ENCODE results near the gene CD72. TPM values are rescaled to one million over a fixed set of nuclear protein-coding genes. Genes with fewer than 3 reads are reported as not detected.

Gene CD72
- total RNA-seq, 1 donor from 2014 or later: 3.1 TPM

- no peak overlapping the region for H3K4me3 Mint-ChIP-seq (ENCODE audit: low read depth)
- peaks cover 3% of the 10 kb centered on the region for H3K27me3 Mint-ChIP-seq
- no peaks in the 10 kb centered on the region for H3K9me3 Mint-ChIP-seq (ENCODE audit: low read depth)
- H3K27ac Mint-ChIP-seq: no peak overlapping the region
- H3K4me1 Mint-ChIP-seq (ENCODE audit: low read depth): no peaks in the 10 kb centered on the region
- H3K36me3 Mint-ChIP-seq (ENCODE audit: insufficient read depth): no peaks in the 10 kb centered on the region
- no peak for TF ChIP-seq CTCF (IDR thresholded peaks at IDR 0.05; ENCODE audit: unreplicated experiment)
- no peak for DNase-seq (ENCODE audit: low spot score, unreplicated experiment)
Observed at GRCh38 chr9:35629597-35629996, 11.4 kb upstream of the CD72 start.

GRCh38 chr9:35628389-35628991, 10.3 kb upstream of the CD72 start:
- H3K9me3 Mint-ChIP-seq (ENCODE audit: low read depth): no peaks in the 10 kb centered on the region
- DNase-seq (ENCODE audit: low spot score, unreplicated experiment): no peak
- peaks cover 3% of the 10 kb centered on the region for H3K27me3 Mint-ChIP-seq
- H3K4me1 Mint-ChIP-seq (ENCODE audit: low read depth): no peaks in the 10 kb centered on the region
- TF ChIP-seq CTCF (IDR thresholded peaks at IDR 0.05; ENCODE audit: unreplicated experiment): no peak
- no peaks in the 10 kb centered on the region for H3K36me3 Mint-ChIP-seq (ENCODE audit: insufficient read depth)
- H3K27ac Mint-ChIP-seq: no peak overlapping the region
- no peak overlapping the region for H3K4me3 Mint-ChIP-seq (ENCODE audit: low read depth)

GRCh38 chr9:35627575-35627974, 9.4 kb upstream of the CD72 start:
- Mint-ChIP-seq H3K9me3 (ENCODE audit: low read depth) (no peaks in the 10 kb centered on the region), H3K36me3 (ENCODE audit: insufficient read depth) (no peaks in the 10 kb centered on the region), H3K27ac (no peak overlapping the region), H3K27me3 (peaks cover 3% of the 10 kb centered on the region), H3K4me3 (ENCODE audit: low read depth) (no peak overlapping the region), H3K4me1 (ENCODE audit: low read depth) (no peaks in the 10 kb centered on the region)
- no peak for DNase-seq (ENCODE audit: low spot score, unreplicated experiment)
- no peak for TF ChIP-seq CTCF (IDR thresholded peaks at IDR 0.05; ENCODE audit: unreplicated experiment)

GRCh38 chr9:35619800-35620158, 1.6 kb upstream of the CD72 start:
- DNase-seq (ENCODE audit: low spot score, unreplicated experiment): no peak
- Mint-ChIP-seq H3K27ac (no peak overlapping the region), H3K4me1 (ENCODE audit: low read depth) (peaks cover 4% of the 10 kb centered on the region), H3K9me3 (ENCODE audit: low read depth) (no peaks in the 10 kb centered on the region), H3K4me3 (ENCODE audit: low read depth) (no peak overlapping the region), H3K36me3 (ENCODE audit: insufficient read depth) (no peaks in the 10 kb centered on the region), H3K27me3 (peaks cover 46% of the 10 kb centered on the region)
- no peak for TF ChIP-seq CTCF (IDR thresholded peaks at IDR 0.05; ENCODE audit: unreplicated experiment)

GRCh38 chr9:35618854-35619799, 914 bp upstream of the CD72 start:
- no peaks in the 10 kb centered on the region for H3K9me3 Mint-ChIP-seq (ENCODE audit: low read depth)
- H3K4me3 Mint-ChIP-seq (ENCODE audit: low read depth): no peak overlapping the region
- H3K4me1 Mint-ChIP-seq (ENCODE audit: low read depth): peaks cover 4% of the 10 kb centered on the region
- no peak for DNase-seq (ENCODE audit: low spot score, unreplicated experiment)
- H3K36me3 Mint-ChIP-seq (ENCODE audit: insufficient read depth): no peaks in the 10 kb centered on the region
- no peak overlapping the region for H3K27ac Mint-ChIP-seq
- TF ChIP-seq CTCF (IDR thresholded peaks at IDR 0.05; ENCODE audit: unreplicated experiment): no peak
- H3K27me3 Mint-ChIP-seq: peaks cover 53% of the 10 kb centered on the region

Measured in progenitor cell of endocrine pancreas (in vitro differentiated cells).